Measurements from ENCODE around the gene NELFB.
"Not testable (repeated sequence)": the region's sequence is repeated elsewhere in the genome, so short reads cannot be mapped to it uniquely, and the experiment has no call there.

The NELFB gene

GRCh38 chr9:137252555-137253506 is 2.3 kb upstream of the NELFB start:
- Histone ChIP-seq H3K27ac (ENCODE audit: low read length) (no peak overlapping the region), H3K9me3 (ENCODE audit: control insufficient read depth, insufficient read depth, low read length) (no peaks in the 10 kb centered on the region), H3K4me3 (ENCODE audit: low read length) (no peak overlapping the region), H3K4me1 (ENCODE audit: control insufficient read depth, insufficient read depth, low read length) (peaks cover 7% of the 10 kb centered on the region), H3K36me3 (ENCODE audit: control insufficient read depth, insufficient read depth, low read length) (peaks cover 3% of the 10 kb centered on the region), H3K27me3 (ENCODE audit: control insufficient read depth, insufficient read depth, low read length) (no peaks in the 10 kb centered on the region)
- no peak for DNase-seq (ENCODE audit: low read depth, low spot score)
- no CpG with 5 or more reads among the region's 35 CpGs for WGBS (ENCODE audit: insufficient coverage, insufficient read length)

- Histone ChIP-seq H3K36me3 (ENCODE audit: control insufficient read depth, insufficient read depth, low read length) (peaks cover 4% of the 10 kb centered on the region), H3K4me1 (ENCODE audit: control insufficient read depth, insufficient read depth, low read length) (peaks cover 7% of the 10 kb centered on the region), H3K27me3 (ENCODE audit: control insufficient read depth, insufficient read depth, low read length) (no peaks in the 10 kb centered on the region), H3K4me3 (ENCODE audit: low read length) (peak overlapping the region; percentile 58; the same call in 1 of the 2 replicates), H3K27ac (ENCODE audit: low read length) (no peak overlapping the region), H3K9me3 (ENCODE audit: control insufficient read depth, insufficient read depth, low read length) (no peaks in the 10 kb centered on the region)
- no CpG with 5 or more reads among the region's 21 CpGs for WGBS (ENCODE audit: insufficient coverage, insufficient read length)
- DNase-seq (ENCODE audit: low read depth, low spot score) = no peak
Observed at GRCh38 chr9:137253717-137254623, 1.2 kb upstream of the NELFB start.

- Histone ChIP-seq H3K9me3 (ENCODE audit: control insufficient read depth, insufficient read depth, low read length) (no peaks in the 10 kb centered on the region), H3K4me1 (ENCODE audit: control insufficient read depth, insufficient read depth, low read length) (peaks cover 5% of the 10 kb centered on the region), H3K36me3 (ENCODE audit: control insufficient read depth, insufficient read depth, low read length) (peaks cover 7% of the 10 kb centered on the region), H3K27ac (ENCODE audit: low read length) (no peak overlapping the region), H3K4me3 (ENCODE audit: low read length) (peak overlapping the region; percentile 58), H3K27me3 (ENCODE audit: control insufficient read depth, insufficient read depth, low read length) (no peaks in the 10 kb centered on the region)
- no CpG with 5 or more reads among the region's 51 CpGs for WGBS (ENCODE audit: insufficient coverage, insufficient read length)
- DNase-seq (ENCODE audit: low read depth, low spot score) = no peak
Observed at GRCh38 chr9:137255448-137256114, 454 bp downstream of the NELFB start.

- H3K36me3 ChIP-seq (ENCODE audit: control insufficient read depth, insufficient read depth, low read length) = peaks cover 7% of the 10 kb centered on the region
- no peak overlapping the region for H3K27ac ChIP-seq (ENCODE audit: low read length)
- H3K4me3 ChIP-seq (ENCODE audit: low read length) = no peak overlapping the region
- no CpG with 5 or more reads among the region's 15 CpGs for WGBS (ENCODE audit: insufficient coverage, insufficient read length)
- no peak for DNase-seq (ENCODE audit: low read depth, low spot score)
- no peaks in the 10 kb centered on the region for H3K9me3 ChIP-seq (ENCODE audit: control insufficient read depth, insufficient read depth, low read length)
- peaks cover 4% of the 10 kb centered on the region for H3K4me1 ChIP-seq (ENCODE audit: control insufficient read depth, insufficient read depth, low read length)
- no peaks in the 10 kb centered on the region for H3K27me3 ChIP-seq (ENCODE audit: control insufficient read depth, insufficient read depth, low read length)
Observed at GRCh38 chr9:137256362-137256761, 1.2 kb downstream of the NELFB start.

GRCh38 chr9:137256856-137257255 is 1.7 kb downstream of the NELFB start:
- peaks cover 7% of the 10 kb centered on the region for H3K36me3 ChIP-seq (ENCODE audit: control insufficient read depth, insufficient read depth, low read length)
- H3K4me1 ChIP-seq (ENCODE audit: control insufficient read depth, insufficient read depth, low read length) = peaks cover 4% of the 10 kb centered on the region
- no peak overlapping the region for H3K27ac ChIP-seq (ENCODE audit: low read length)
- no peak overlapping the region for H3K4me3 ChIP-seq (ENCODE audit: low read length)
- no CpG with 5 or more reads among the region's 15 CpGs for WGBS (ENCODE audit: insufficient coverage, insufficient read length)
- DNase-seq (ENCODE audit: low read depth, low spot score) = no peak
- H3K27me3 ChIP-seq (ENCODE audit: control insufficient read depth, insufficient read depth, low read length) = no peaks in the 10 kb centered on the region
- H3K9me3 ChIP-seq (ENCODE audit: control insufficient read depth, insufficient read depth, low read length) = no peaks in the 10 kb centered on the region

- not testable (repeated sequence) for H3K9me3 ChIP-seq (ENCODE audit: control insufficient read depth, insufficient read depth, low read length); H3K27me3 ChIP-seq (ENCODE audit: control insufficient read depth, insufficient read depth, low read length); H3K4me3 ChIP-seq (ENCODE audit: low read length); H3K4me1 ChIP-seq (ENCODE audit: control insufficient read depth, insufficient read depth, low read length); H3K27ac ChIP-seq (ENCODE audit: low read length); DNase-seq (ENCODE audit: low read depth, low spot score)
- peaks cover 26% of the 10 kb centered on the region for H3K36me3 ChIP-seq (ENCODE audit: control insufficient read depth, insufficient read depth, low read length)
- whole genome bisulfite sequencing (ENCODE audit: insufficient coverage, insufficient read length) = no CpG with 5 or more reads among the region's 15 CpGs
Observed at GRCh38 chr9:137262173-137262908, 7.2 kb downstream of the NELFB start.

GRCh38 chr9:137262909-137263285 is 7.8 kb downstream of the NELFB start:
- Histone ChIP-seq H3K27me3 (ENCODE audit: control insufficient read depth, insufficient read depth, low read length) (no peaks in the 10 kb centered on the region), H3K27ac (ENCODE audit: low read length) (no peak overlapping the region), H3K4me3 (ENCODE audit: low read length) (no peak overlapping the region), H3K4me1 (ENCODE audit: control insufficient read depth, insufficient read depth, low read length) (no peaks in the 10 kb centered on the region; the same call in 1 of the 2 replicates), H3K9me3 (ENCODE audit: control insufficient read depth, insufficient read depth, low read length) (no peaks in the 10 kb centered on the region), H3K36me3 (ENCODE audit: control insufficient read depth, insufficient read depth, low read length) (peaks cover 27% of the 10 kb centered on the region)
- DNase-seq (ENCODE audit: low read depth, low spot score) = no peak
- WGBS (ENCODE audit: insufficient coverage, insufficient read length) = no CpG with 5 or more reads among the region's 24 CpGs

GRCh38 chr9:137263506-137263905 is 8.4 kb downstream of the NELFB start:
- WGBS (ENCODE audit: insufficient coverage, insufficient read length) = no CpG with 5 or more reads among the region's 10 CpGs
- no peak overlapping the region for H3K27ac ChIP-seq (ENCODE audit: low read length)
- no peak overlapping the region for H3K4me3 ChIP-seq (ENCODE audit: low read length)
- H3K4me1 ChIP-seq (ENCODE audit: control insufficient read depth, insufficient read depth, low read length) = no peaks in the 10 kb centered on the region; the same call in 1 of the 2 replicates
- no peak for DNase-seq (ENCODE audit: low read depth, low spot score)
- H3K36me3 ChIP-seq (ENCODE audit: control insufficient read depth, insufficient read depth, low read length) = peaks cover 27% of the 10 kb centered on the region
- H3K9me3 ChIP-seq (ENCODE audit: control insufficient read depth, insufficient read depth, low read length) = no peaks in the 10 kb centered on the region
- H3K27me3 ChIP-seq (ENCODE audit: control insufficient read depth, insufficient read depth, low read length) = no peaks in the 10 kb centered on the region

GRCh38 chr9:137264067-137264466 is 8.9 kb downstream of the NELFB start:
- H3K27ac ChIP-seq (ENCODE audit: low read length) = no peak overlapping the region
- peaks cover 29% of the 10 kb centered on the region for H3K36me3 ChIP-seq (ENCODE audit: control insufficient read depth, insufficient read depth, low read length)
- H3K4me3 ChIP-seq (ENCODE audit: low read length) = no peak overlapping the region
- WGBS (ENCODE audit: insufficient coverage, insufficient read length) = no CpG with 5 or more reads among the region's 22 CpGs
- H3K27me3 ChIP-seq (ENCODE audit: control insufficient read depth, insufficient read depth, low read length) = no peaks in the 10 kb centered on the region
- H3K9me3 ChIP-seq (ENCODE audit: control insufficient read depth, insufficient read depth, low read length) = no peaks in the 10 kb centered on the region
- no peak for DNase-seq (ENCODE audit: low read depth, low spot score)
- no peaks in the 10 kb centered on the region; the same call in 1 of the 2 replicates for H3K4me1 ChIP-seq (ENCODE audit: control insufficient read depth, insufficient read depth, low read length)

Data from iPS DF 6.9 (cell line).